ENCODE results near the gene MACROD2. TPM values are rescaled to one million over a fixed set of nuclear protein-coding genes. Genes with fewer than 3 reads are reported as not detected.

The MACROD2 gene
- total and polyA plus RNA-seq, 2 of the 4 experiments (the other 2 are of a cell fraction): not detected

GRCh38 chr20:16097788-16098187, 2102.5 kb downstream of the MACROD2 start:
- Histone ChIP-seq H3K4me2 (ENCODE audit: low read depth, low read length) (no peak overlapping the region), H3K9ac (ENCODE audit: low read depth, low read length) (no peak overlapping the region), H3K18ac (ENCODE audit: low read depth, low read length) (no peak overlapping the region), H3K23ac (ENCODE audit: low read depth, low read length) (no peak overlapping the region), H2BK120ac (ENCODE audit: low read depth, low read length) (no peak overlapping the region), H3K36me3 (ENCODE audit: control insufficient read depth, insufficient read depth, low read length) (no peaks in the 10 kb centered on the region), H2AFZ (replicated peaks; ENCODE audit: low read length, poor library complexity) (no peak overlapping the region), H3K79me1 (ENCODE audit: low read depth in 1 of 2, low read length in 2 of 2) (no peaks in the 10 kb centered on the region), H3K27ac (ENCODE audit: insufficient read depth, low read length) (no peak overlapping the region), H3K4me1 (ENCODE audit: control insufficient read depth, insufficient read depth, low read length) (no peaks in the 10 kb centered on the region), H3K9me3 (ENCODE audit: control insufficient read depth, insufficient read depth, low read length) (peaks cover 8% of the 10 kb centered on the region), H2BK15ac (ENCODE audit: low read depth, low read length) (no peak overlapping the region), H4K8ac (ENCODE audit: low read depth in 2 of 2, low read length in 2 of 2) (no peak overlapping the region), H4K91ac (ENCODE audit: insufficient read depth, low read depth, low read length) (no peak overlapping the region), H3K4ac (ENCODE audit: low read depth, low read length) (no peak overlapping the region), H3K56ac (ENCODE audit: extremely low read depth, insufficient read depth, low read length) (no peak overlapping the region), H4K20me1 (ENCODE audit: insufficient read depth, low read length) (no peaks in the 10 kb centered on the region), H2BK20ac (ENCODE audit: low read depth, low read length) (no peak overlapping the region), H3K27me3 (ENCODE audit: control insufficient read depth, insufficient read depth, low read length) (no peaks in the 10 kb centered on the region), H3K4me3 (ENCODE audit: insufficient read depth, low read depth, low read length) (no peak overlapping the region), H2AK5ac (ENCODE audit: low read depth, low read length) (no peak overlapping the region), H2BK5ac (ENCODE audit: low read depth, low read length, poor library complexity, severe bottlenecking) (no peak overlapping the region), H3K9me1 (ENCODE audit: insufficient read depth, low read length) (no peaks in the 10 kb centered on the region), H4K5ac (ENCODE audit: low read depth, low read length) (no peak overlapping the region), H2AK9ac (replicated peaks; ENCODE audit: low read depth, low read length, poor library complexity) (no peak overlapping the region), H3K14ac (replicated peaks; ENCODE audit: low read depth, low read length) (no peak overlapping the region)
- no TSS peak for BruUV-seq (replicated peaks)
- POLR2A ChIA-PET (ENCODE audit: unreplicated experiment): no interaction called here
- dilution Hi-C loops (cut with HindIII; ENCODE audit: low sequenced_read_pairs, unreplicated experiment) (no loop called here), intact Hi-C loops (cut with micrococcal nuclease) (no loop called here), in situ Hi-C loops (cut with MboI; ENCODE audit: low sequenced_read_pairs) (no loop called here)
- 67% methylated on average over 1 of the region's 4 CpGs; no CpG with 5 or more reads in 1 of the 2 experiments for WGBS, 2 experiments (ENCODE audit: extremely low coverage in 2 of 2, insufficient read length in 1 of 2)
- CTCF ChIA-PET: no interaction called here
- ATAC-seq (ENCODE audit: low read depth) (no peak), DNase-seq (no peak)
- TF ChIP-seq MAZ (IDR thresholded peaks at IDR 0.05; ENCODE audit: borderline replicate concordance, low read depth, low read length) (no peak), BHLHE40 (IDR thresholded peaks at IDR 0.05; ENCODE audit: low read depth, low read length) (no peak), CEBPB (IDR thresholded peaks at IDR 0.05; ENCODE audit: low read depth, low read length) (no peak), ELK1 (IDR thresholded peaks at IDR 0.05; ENCODE audit: borderline replicate concordance, low read depth, low read length) (no peak), MAFK (IDR thresholded peaks at IDR 0.05; ENCODE audit: low read depth, low read length) (no peak), RAD21 (IDR thresholded peaks at IDR 0.05; ENCODE audit: low read length) (no peak), CTCF (conservative IDR thresholded peaks at IDR 0.05; ENCODE audit: low read depth, low read length) (no peak), FOS (IDR thresholded peaks at IDR 0.05; ENCODE audit: low read depth, low read length) (no peak), POLR2A (IDR thresholded peaks at IDR 0.05; ENCODE audit: low read depth, low read length) (no peak), USF2 (IDR thresholded peaks at IDR 0.05; ENCODE audit: low read depth, low read length) (no peak), MXI1 (IDR thresholded peaks at IDR 0.05; ENCODE audit: borderline replicate concordance, low read depth, low read length) (no peak), CHD1 (IDR thresholded peaks at IDR 0.05; ENCODE audit: low read depth, low read length) (no peak), SMC3 (IDR thresholded peaks at IDR 0.05; ENCODE audit: low read depth, low read length) (no peak), RFX5 (IDR thresholded peaks at IDR 0.05; ENCODE audit: low read depth, low read length) (no peak), RCOR1 (IDR thresholded peaks at IDR 0.05; ENCODE audit: insufficient replicate concordance, low read length) (no peak), NFE2L2 (IDR thresholded peaks at IDR 0.05; ENCODE audit: low read depth, low read length) (no peak)

Measured in IMR-90 (cell line).